KOPT-K1 (cell line): ENCODE measurements around the gene PSTPIP1.

ENCODE experiments used
- H3K27ac ChIP-seq: fragments of 200-600 bp; sonication (generic); 2 replicates; pipeline ENCODE4 v1.5.1; 2016; ENCODE audit warnings: antibody characterized with exemption, mild to moderate bottlenecking, low read depth, low read length; ENCODE audit not compliant: poor library complexity, severe bottlenecking
- H3K36me3 ChIP-seq: fragments of 200-600 bp; sonication (generic); 2 replicates; pipeline ENCODE4 v1.5.1; 2017; ENCODE audit warnings: antibody characterized with exemption, mild to moderate bottlenecking, low read length, moderate library complexity; ENCODE audit not compliant: insufficient read depth
- H3K9me3 ChIP-seq: fragments of 200-600 bp; sonication (generic); 2 replicates; pipeline ENCODE4 v1.5.1; 2017; ENCODE audit warnings: antibody characterized with exemption, low read length, mild to moderate bottlenecking; ENCODE audit not compliant: insufficient read depth, poor library complexity, severe bottlenecking

Gene PSTPIP1

DNA sequence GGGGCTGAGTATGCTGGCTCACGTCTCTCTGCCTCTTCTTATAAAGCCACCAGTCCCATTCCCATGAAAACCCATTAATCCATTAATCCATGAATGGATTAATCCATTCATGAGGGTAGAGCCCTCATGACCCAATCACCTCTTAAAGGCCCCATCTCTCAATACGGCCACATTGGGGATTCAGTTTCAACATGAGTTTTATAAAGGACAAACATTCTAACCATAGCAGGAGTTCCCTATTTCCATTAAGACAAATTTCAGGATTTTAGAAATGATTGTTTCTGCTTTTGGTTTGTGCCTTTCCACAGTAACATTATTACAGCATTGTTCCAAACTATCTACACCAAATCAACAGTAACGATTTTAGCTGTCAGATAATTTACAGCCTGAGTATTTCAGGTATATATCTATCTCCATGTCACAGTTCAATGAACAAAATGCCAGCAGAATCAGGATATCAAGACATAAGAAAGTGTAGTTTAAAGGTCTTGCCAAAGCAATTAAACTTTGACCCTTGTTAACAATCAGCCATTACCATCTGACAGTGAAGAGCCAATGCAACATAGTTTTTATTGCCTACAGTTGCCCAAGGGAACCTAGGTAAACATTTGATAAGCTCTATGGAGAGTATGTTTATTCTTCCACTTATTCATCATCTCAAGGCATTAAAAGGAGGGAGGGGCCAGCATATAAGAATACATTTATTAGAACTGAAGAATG lies 72.2 kb downstream of the PSTPIP1 start:
- no peak overlapping the region for H3K27ac ChIP-seq
- H3K36me3 ChIP-seq, result peaks cover 27% of the 10 kb centered on the region
- no peaks in the 10 kb centered on the region for H3K9me3 ChIP-seq

- Histone ChIP-seq H3K36me3 (peaks cover 27% of the 10 kb centered on the region), H3K9me3 (no peaks in the 10 kb centered on the region), H3K27ac (no peak overlapping the region)
These were observed 72.9 kb downstream of the PSTPIP1 start for GRCh38 chr15:77067691-77068367.

GRCh38 chr15:77068633-77069032 lies 73.7 kb downstream of the PSTPIP1 start:
- Histone ChIP-seq H3K27ac (no peak overlapping the region), H3K36me3 (peaks cover 27% of the 10 kb centered on the region), H3K9me3 (no peaks in the 10 kb centered on the region)

DNA sequence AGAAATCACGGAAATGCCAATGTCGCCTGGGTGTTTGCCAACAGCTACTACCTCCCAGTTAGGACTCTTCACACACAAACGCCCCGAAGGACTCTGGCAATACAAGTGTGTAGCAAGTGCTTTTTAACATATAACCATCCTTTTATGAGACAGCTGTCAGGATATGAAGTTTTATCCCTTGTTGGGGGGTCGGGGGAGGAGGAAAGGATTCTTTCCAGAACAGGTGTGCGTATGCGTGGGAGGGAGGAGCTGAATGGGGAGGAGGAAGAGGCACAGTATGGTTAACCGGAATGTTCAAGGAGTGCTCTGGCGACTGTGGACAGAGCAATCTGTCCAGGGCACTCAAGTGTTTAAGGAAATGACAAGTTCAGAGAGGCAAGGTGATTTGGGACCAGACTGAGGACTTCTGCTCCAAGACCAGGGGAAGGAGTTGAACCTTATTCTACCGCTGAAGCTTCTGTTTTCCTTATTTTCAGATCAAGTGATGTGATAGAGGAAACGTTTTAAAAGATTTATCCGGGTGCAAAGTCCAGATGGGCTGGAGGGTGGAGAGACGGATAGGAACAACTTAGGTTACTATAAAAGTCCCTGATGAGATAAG lies 74.7 kb downstream of the PSTPIP1 start:
- Histone ChIP-seq H3K27ac (peak overlapping the region; percentile 76), H3K36me3 (peaks cover 27% of the 10 kb centered on the region), H3K9me3 (no peaks in the 10 kb centered on the region)

DNA sequence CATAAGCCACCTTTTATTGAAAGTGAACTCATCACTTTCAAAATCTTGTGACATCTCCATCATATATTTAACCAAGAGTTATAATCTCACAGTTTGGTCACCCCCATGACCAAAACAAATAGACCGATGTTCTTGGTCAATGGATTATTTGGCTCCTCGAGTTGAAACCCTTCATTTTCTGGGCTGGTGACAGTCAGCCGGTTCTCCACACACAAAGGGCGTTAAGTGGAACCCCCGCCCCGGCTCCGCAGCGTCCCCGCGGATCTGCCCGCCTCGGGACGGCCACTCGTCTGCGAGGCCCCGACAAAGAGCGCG lies 75.2 kb downstream of the PSTPIP1 start:
- Histone ChIP-seq H3K9me3 (no peaks in the 10 kb centered on the region), H3K27ac (peak overlapping the region; percentile 76), H3K36me3 (peaks cover 27% of the 10 kb centered on the region)

- H3K9me3 ChIP-seq, result no peaks in the 10 kb centered on the region
- peaks cover 27% of the 10 kb centered on the region for H3K36me3 ChIP-seq
- H3K27ac ChIP-seq, result peak within 1 kb of the TSS; percentile 76
These were observed 75.8 kb downstream of the PSTPIP1 start, which contains the start of gene TSPAN3 for GRCh38 chr15:77070495-77071304. Gene TSPAN3, minus strand, starts transcription at chr15:77071109. Its CDS starts 155 bp downstream, at chr15:77070954.

- H3K9me3 ChIP-seq, result no peaks in the 10 kb centered on the region
- peaks cover 25% of the 10 kb centered on the region for H3K36me3 ChIP-seq
- peak overlapping the region; percentile 76 for H3K27ac ChIP-seq
These were observed 76.6 kb downstream of the PSTPIP1 start for GRCh38 chr15:77071305-77072223.

- Histone ChIP-seq H3K27ac (no peak overlapping the region), H3K36me3 (0 out of 2 replicates have a peak, but pooled peaks cover 4% of the 10 kb centered on the region), H3K9me3 (no peaks in the 10 kb centered on the region)
These were observed 79.4 kb downstream of the PSTPIP1 start for GRCh38 chr15:77074350-77074749.

DNA sequence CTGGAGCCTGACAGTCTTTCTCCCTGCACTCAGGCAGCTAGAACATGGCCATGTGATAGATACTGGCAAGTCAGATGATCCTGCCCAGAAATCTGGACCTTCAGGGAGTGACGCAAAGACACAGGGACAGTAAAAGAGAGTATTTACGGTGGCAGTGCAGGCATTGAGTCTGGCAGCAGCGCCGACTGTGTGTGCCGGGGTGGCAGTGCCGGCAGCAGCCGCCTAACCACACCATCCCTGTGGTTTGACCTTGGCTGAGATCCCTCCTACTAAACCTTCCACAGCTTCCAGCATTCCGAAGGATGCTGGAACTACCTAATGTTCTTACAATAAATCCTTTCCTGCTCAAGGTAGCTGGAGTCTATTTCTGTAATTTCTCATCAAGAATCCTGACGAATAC lies 80.6 kb downstream of the PSTPIP1 start:
- H3K27ac ChIP-seq, result no peak overlapping the region
- H3K36me3 ChIP-seq, result no peaks in the 10 kb centered on the region
- H3K9me3 ChIP-seq, result no peaks in the 10 kb centered on the region

GRCh38 chr15:77076323-77076915 lies 81.5 kb downstream of the PSTPIP1 start:
- H3K27ac ChIP-seq, result no peak overlapping the region
- H3K36me3 ChIP-seq, result no peaks in the 10 kb centered on the region
- no peaks in the 10 kb centered on the region for H3K9me3 ChIP-seq

GRCh38 chr15:77081971-77082370 lies 87.0 kb downstream of the PSTPIP1 start:
- H3K9me3 ChIP-seq, result no peaks in the 10 kb centered on the region
- no peak overlapping the region for H3K27ac ChIP-seq
- H3K36me3 ChIP-seq, result no peaks in the 10 kb centered on the region

DNA sequence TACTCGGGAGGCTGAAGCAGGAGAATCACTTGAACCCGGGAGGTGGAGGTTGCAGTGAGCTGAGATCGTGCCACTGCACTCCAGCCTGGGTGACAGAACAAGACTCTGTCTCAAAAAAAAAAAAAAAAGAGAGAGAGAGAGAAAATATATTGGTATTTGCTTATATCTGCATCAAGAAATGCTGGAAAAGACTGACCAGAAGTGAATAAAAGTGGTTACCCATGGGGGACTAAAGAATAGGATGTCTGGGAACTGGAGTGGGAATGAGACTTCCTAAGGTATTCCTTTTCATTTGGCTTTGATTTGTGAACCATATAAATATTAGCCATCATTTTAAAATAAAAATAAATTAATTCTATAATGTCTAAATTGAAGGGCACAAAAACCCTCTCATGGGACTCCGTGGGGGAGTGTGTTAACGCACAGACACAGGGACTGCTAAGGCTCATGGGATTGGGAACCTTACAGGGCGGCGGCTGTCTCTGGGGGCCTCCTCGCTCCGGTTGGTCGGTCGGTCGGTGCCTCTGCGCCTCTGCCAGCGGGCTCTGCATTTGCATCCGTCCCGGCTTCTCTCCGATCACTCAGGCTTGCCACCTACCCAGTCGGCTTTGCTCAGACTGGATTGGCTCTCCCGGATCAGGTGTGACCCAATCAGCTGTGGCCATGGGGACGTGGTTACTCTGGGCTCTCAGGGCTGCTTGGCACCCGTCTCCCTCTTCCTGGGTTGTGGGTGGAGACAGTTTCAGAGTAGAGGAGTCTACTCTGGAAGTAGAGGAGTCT lies 88.6 kb downstream of the PSTPIP1 start:
- Histone ChIP-seq H3K9me3 (no peaks in the 10 kb centered on the region), H3K36me3 (no peaks in the 10 kb centered on the region), H3K27ac (no peak overlapping the region)

DNA sequence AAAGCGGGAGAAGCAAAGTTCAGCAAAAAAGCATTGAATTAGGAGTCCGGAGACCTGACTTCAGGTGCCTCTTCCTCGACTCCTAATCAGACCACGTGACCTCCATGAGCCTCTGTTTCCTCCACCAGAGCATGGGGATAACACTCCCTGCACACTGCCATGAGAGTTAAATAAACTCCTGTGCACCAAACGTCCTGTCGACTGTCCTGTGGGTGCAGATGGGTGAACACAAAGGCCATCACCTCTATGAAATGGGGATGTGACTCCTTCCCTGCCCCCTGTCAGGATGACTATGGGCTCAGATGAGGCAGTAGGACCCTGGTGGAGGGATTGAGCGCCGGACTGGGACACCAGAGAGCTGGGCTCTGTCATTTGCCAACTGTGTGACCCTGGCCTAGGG lies 89.5 kb downstream of the PSTPIP1 start:
- no peaks in the 10 kb centered on the region for H3K36me3 ChIP-seq
- no peak overlapping the region for H3K27ac ChIP-seq
- H3K9me3 ChIP-seq, result no peaks in the 10 kb centered on the region
